HCT116 (cell line): ENCODE measurements around the gene RNF169. TPM values are rescaled to one million over a fixed set of nuclear protein-coding genes. Genes with fewer than 3 reads are reported as not detected.
"Not testable (repeated sequence)": the region's sequence is repeated elsewhere in the genome, so short reads cannot be mapped to it uniquely, and the experiment has no call there.

ENCODE experiments used
- ATAC-seq: fragments of 200-7000 bp; cut with Tn5 transposase; 2 replicates; pipeline ENCODE4 v1.9.1; 2020; ENCODE audit warnings: mild to moderate bottlenecking, moderate library complexity
- BruUV-seq: library from RNA; stranded (reverse); fragments of 400-500 nt; replicated peaks from 2 replicates; lab custom pipeline; 2021; lab: Mats Ljungman, UMichigan
- CTCF ChIA-PET: fragments of 300-600 bp; sonication (Branson Sonifier 250); formaldehyde crosslinking; loops from one replicate; lab custom pipeline; 2021; ENCODE audit warnings: antibody characterized with exemption; lab: Charles Lee
- POLR2A ChIA-PET: fragments of 300-600, 350-600 bp; sonication (Branson Sonifier 250); formaldehyde crosslinking; loops from one replicate; lab custom pipeline; 2021; ENCODE audit warnings: antibody characterized with exemption; lab: Charles Lee
- RAD21 ChIA-PET, 2 experiments: fragments of 300-600 bp; sonication (Branson Sonifier 250); formaldehyde crosslinking; loops; one replicate each; lab custom pipeline; 2023; ENCODE audit warnings: low total read pairs in 2 of 2; ENCODE audit not compliant: uncharacterized antibody in 2 of 2, unreplicated experiment in 2 of 2, low non-redundant PET in 1 of 2; lab: Charles Lee
- DNase-seq: peaks from one replicate; pipeline ENCODE4 v3.0.0-alpha.2; 2010; ENCODE audit warnings: low read depth, low spot score
- H2AFZ ChIP-seq: fragments of 200-600 bp; shearing (Covaris generic), sonication (generic); 2 replicates; pipeline ENCODE4 v1.6.1; 2017; ENCODE audit warnings: low read depth, mixed run types, mixed read lengths, antibody characterized with exemption, low read length; ENCODE audit not compliant: poor library complexity, severe bottlenecking
- H3K27ac ChIP-seq: 2 replicates; pipeline ENCODE4 v1.5.1; 2012; ENCODE audit warnings: low read depth, low read length
- H3K27me3 ChIP-seq: fragments of 200-600 bp; sonication (generic); 2 replicates; pipeline ENCODE4 v1.6.1; 2016; ENCODE audit warnings: mixed run types, low read length, mixed read lengths; ENCODE audit not compliant: insufficient read depth
- H3K36me3 ChIP-seq, 2 experiments: fragments of 200-500 bp in 1 of 2; fragments of 200-600 bp in 1 of 2; sonication (Bioruptor generic) in 1 of 2; sonication (generic) in 1 of 2; 2 replicates each; pipeline versions ENCODE4 v1.5.1 to v1.6.1; 2014 to 2016; ENCODE audit warnings: low read length in 2 of 2, inconsistent platforms in 1 of 2, mixed read lengths in 1 of 2, mixed run types in 1 of 2; ENCODE audit not compliant: insufficient read depth in 2 of 2, control insufficient read depth in 1 of 2
- H3K4me1 ChIP-seq, 2 experiments: fragments of 200-600 bp in 1 of 2; sonication (generic) in 1 of 2; 2 replicates each; pipeline versions ENCODE4 v1.5.1 to v1.6.1; 2012 to 2017; ENCODE audit warnings: low read length in 2 of 2, inconsistent platforms in 1 of 2, mild to moderate bottlenecking in 1 of 2, mixed read lengths in 1 of 2, mixed run types in 1 of 2, moderate library complexity in 1 of 2; ENCODE audit not compliant: insufficient read depth in 2 of 2, control insufficient read depth in 1 of 2
- H3K4me2 ChIP-seq: fragments of 200-600 bp; sonication (generic); 2 replicates; pipeline ENCODE4 v1.6.1; 2017; ENCODE audit warnings: mixed run types, low read length, mixed read lengths
- H3K4me3 ChIP-seq, 2 experiments: fragments of 200-600 bp in 1 of 2; sonication (generic) in 1 of 2; replicated peaks in 1 of 2; 2 replicates each; pipeline ENCODE4 v1.5.1; 2011 to 2016; ENCODE audit warnings: low read length in 2 of 2, control low read depth in 1 of 2, low read depth in 1 of 2, mild to moderate bottlenecking in 1 of 2, mixed read lengths in 1 of 2, mixed run types in 1 of 2
- H3K79me2 ChIP-seq: fragments of 200-600 bp; sonication (generic); 2 replicates; pipeline ENCODE4 v1.6.1; 2017; ENCODE audit warnings: mild to moderate bottlenecking, mixed run types, low read length, moderate library complexity, mixed read lengths; ENCODE audit not compliant: insufficient read depth
- H3K9ac ChIP-seq: fragments of 200-600 bp; sonication (generic); 2 replicates; pipeline ENCODE4 v1.6.1; 2016; ENCODE audit warnings: low read length, mixed read lengths
- H3K9me2 ChIP-seq: fragments of 200-600 bp; sonication (generic), shearing (Covaris generic); 2 replicates; pipeline ENCODE4 v1.6.1; 2017; ENCODE audit warnings: mixed run types, mild to moderate bottlenecking, moderate library complexity; ENCODE audit not compliant: insufficient read depth
- H3K9me3 ChIP-seq, 2 experiments: fragments of 200-500 bp in 1 of 2; fragments of 200-600 bp in 1 of 2; sonication (Bioruptor generic) in 1 of 2; sonication (generic) in 1 of 2; 2 replicates each; pipeline ENCODE4 v1.6.1; 2014 to 2017; ENCODE audit warnings: low read length in 2 of 2, mixed read lengths in 2 of 2, inconsistent platforms in 1 of 2, low read depth in 1 of 2, mild to moderate bottlenecking in 1 of 2, mixed run types in 1 of 2, moderate library complexity in 1 of 2; ENCODE audit not compliant: control insufficient read depth in 1 of 2, insufficient read depth in 1 of 2
- H4K20me1 ChIP-seq: fragments of 200-600 bp; sonication (generic), shearing (Covaris generic); 2 replicates; pipeline ENCODE4 v1.6.1; 2017; ENCODE audit warnings: mixed run types, mild to moderate bottlenecking, moderate library complexity; ENCODE audit not compliant: insufficient read depth
- CEBPB ChIP-seq: IDR thresholded peaks from 2 replicates; pipeline ENCODE4 v1.6.1; 2012; ENCODE audit warnings: low read depth
- EZH2 ChIP-seq: fragments of 200-600 bp; sonication (generic); IDR thresholded peaks from 2 replicates; pipeline ENCODE4 v1.6.1; 2017; ENCODE audit warnings: antibody characterized with exemption, mixed run types
- POLR2AphosphoS5 ChIP-seq: IDR thresholded peaks from 2 replicates; pipeline ENCODE4 v1.6.1; 2011; ENCODE audit warnings: mild to moderate bottlenecking, low read depth, low read length, moderate library complexity
- ZBTB33 ChIP-seq: IDR thresholded peaks from 2 replicates; pipeline ENCODE4 v1.6.1; 2011; ENCODE audit warnings: mild to moderate bottlenecking, low read length, moderate library complexity; ENCODE audit not compliant: insufficient replicate concordance; ENCODE audit errors: extremely low read depth
- ZFX ChIP-seq: fragments of 450-650 bp; IDR thresholded peaks from 2 replicates; pipeline ENCODE4 v1.6.1; 2017
- intact Hi-C: fragments of 100-400 bp; cut with micrococcal nuclease; formaldehyde crosslinking; loops from 2 replicates; pipeline ENCODE4 v1.10.0; 2022
- total RNA-seq: library from RNA; stranded (reverse); gene quantifications from one replicate; pipeline ENCODE4 v1.2.1, GENCODE V29; 2021; ENCODE audit not compliant: unreplicated experiment

Gene RNF169
- total RNA-seq, 1 experiment from 2014 or later, result 22.5 TPM

DNA sequence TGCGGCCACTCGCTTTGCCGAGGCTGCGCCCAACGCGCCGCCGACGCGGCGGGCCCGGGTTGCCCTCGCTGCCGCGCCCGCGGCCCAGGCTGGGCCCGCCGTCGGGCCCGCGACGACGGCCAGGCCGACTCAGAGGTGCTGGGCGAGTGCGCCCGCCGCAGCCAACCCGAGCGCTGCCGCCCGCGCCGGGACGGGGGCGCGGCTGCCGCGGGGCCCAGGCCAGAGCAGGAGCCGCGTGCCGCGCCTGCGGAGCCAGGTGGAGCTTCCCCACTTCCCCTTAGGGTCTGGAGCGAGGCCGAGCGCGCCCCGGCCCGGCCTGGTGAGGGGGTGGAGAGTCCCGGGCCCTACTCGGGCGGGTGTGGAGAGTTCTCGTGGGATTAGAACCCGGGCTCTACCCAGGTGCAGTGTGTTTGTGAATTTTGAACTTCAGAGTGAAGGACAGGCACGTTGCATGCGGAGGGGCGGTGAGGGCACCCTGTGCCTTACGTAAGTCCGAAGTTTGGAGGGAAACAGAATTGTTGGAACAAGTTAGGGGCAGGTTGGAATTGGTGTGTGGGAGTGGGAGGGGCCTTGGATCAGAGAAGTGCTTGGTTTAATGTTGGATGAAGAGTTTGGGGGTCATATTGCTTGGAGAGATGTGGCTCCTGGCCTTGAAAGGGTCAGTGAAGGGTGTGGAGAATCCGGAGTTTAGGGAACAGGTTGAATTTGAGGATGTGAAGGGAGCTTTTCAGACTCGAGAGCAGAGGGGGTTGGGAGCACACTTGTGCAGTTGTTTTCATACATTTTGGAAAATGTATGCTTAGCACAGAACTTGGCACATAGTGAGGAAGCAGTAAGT is 697 bp downstream of the RNF169 start (continued):
- TF ChIP-seq ZBTB33, result no peak
- TF ChIP-seq POLR2AphosphoS5, result peak; percentile 44; the same call in 1 of the 2 replicates
- TF ChIP-seq, all 23 proteins: peak for 6

DNA sequence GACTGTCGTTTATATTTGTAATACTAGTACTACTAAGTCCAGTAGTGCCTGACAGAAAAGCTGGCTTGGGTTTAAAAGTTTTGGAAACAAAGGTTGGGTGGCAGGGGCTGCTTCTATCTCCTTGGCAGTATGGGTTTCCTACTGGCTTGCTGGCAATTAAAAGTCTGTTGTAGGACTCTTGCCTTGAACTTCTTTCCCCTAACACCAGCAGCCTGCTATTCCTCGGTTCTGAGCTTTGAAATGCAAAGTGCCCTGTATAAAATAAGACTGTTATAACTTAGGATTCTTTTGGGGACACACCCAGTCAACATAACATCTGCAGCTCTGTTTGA is 1.3 kb downstream of the RNF169 start:
- H2AFZ ChIP-seq, result no peak overlapping the region

GRCh38 chr11:74750598-74750997 is 1.9 kb downstream of the RNF169 start:
- CTCF ChIA-PET, result interaction anchor here (1.5 kb wide), 1 partner anchor 11 kb away, joined by 4 read pairs; no protein-coding TSS in a partner anchor
- peaks cover 63% of the 10 kb centered on the region for H3K79me2 ChIP-seq
- RAD21 ChIA-PET, result not testable (repeated sequence)

More for the DNA sequence above, 1.3 kb downstream of the RNF169 start:
- Histone ChIP-seq H3K36me3 (no peaks in the 10 kb centered on the region), H3K9me2 (no peaks in the 10 kb centered on the region), H3K79me2 (peaks cover 57% of the 10 kb centered on the region), H3K9ac (peak overlapping the region; percentile 87), H3K27ac (peak overlapping the region; percentile 95), H3K27me3 (no peaks in the 10 kb centered on the region), H3K4me2 (peak overlapping the region; percentile 99), H3K4me3 (peak overlapping the region; percentile 64 to 93), H3K4me1 (peaks cover 11 to 36% of the 10 kb centered on the region in 2 experiments), H4K20me1 (peaks cover 4% of the 10 kb centered on the region; the same call in 1 of the 2 replicates), H3K9me3 (no peaks in the 10 kb centered on the region)
- ATAC-seq (no peak), DNase-seq (no peak)
- ChIA-PET CTCF (interaction anchor here (1.5 kb wide), 1 partner anchor 10 kb away, joined by 4 read pairs; no protein-coding TSS in a partner anchor), RAD21 (no interaction called here), POLR2A (no interaction called here)
- TF ChIP-seq ZBTB33, result no peak
- no peak for TF ChIP-seq ZFX
- TF ChIP-seq EZH2, result no peak
- no peak for TF ChIP-seq CEBPB
- intact Hi-C loops, result no loop called here
- TSS peak; percentile 83 for BruUV-seq

More at GRCh38 chr11:74750598-74750997, 1.9 kb downstream of the RNF169 start:
- peak overlapping the region; percentile 99; the same call in 1 of the 2 replicates for H3K4me2 ChIP-seq
- BruUV-seq, H3K36me3 ChIP-seq, H3K4me3 ChIP-seq, ATAC-seq, intact Hi-C loops, H4K20me1 ChIP-seq, H3K9me2 ChIP-seq, H3K27ac ChIP-seq, H3K27me3 ChIP-seq, H2AFZ ChIP-seq, H3K9me3 ChIP-seq, H3K9ac ChIP-seq, DNase-seq: not testable (repeated sequence)
- peaks cover 11 to 39% of the 10 kb centered on the region in 2 experiments for H3K4me1 ChIP-seq
- POLR2A ChIA-PET, result interaction anchor here (0.7 kb wide), 1 partner anchor 199 kb away, joined by 3 read pairs; the partner anchor contains the start of gene SPCS2
